Neural progenitor cell (in vitro differentiated cells): ENCODE measurements around the gene ATL3. TPM values are rescaled to one million over a fixed set of nuclear protein-coding genes. Genes with fewer than 3 reads are reported as not detected.

ENCODE experiments used
- DNase-seq: peaks from one replicate; pipeline ENCODE4 v3.0.0-alpha.2; 2016; ENCODE audit warnings: low spot score
- H2AFZ ChIP-seq: fragments of 200-600 bp; sonication (generic); replicated peaks from 2 replicates; pipeline ENCODE4 v1.6.1; 2016; ENCODE audit warnings: antibody characterized with exemption
- H3F3A ChIP-seq: fragments of 200-600 bp; sonication (generic); 2 replicates; pipeline ENCODE4 v1.6.1; 2016; ENCODE audit warnings: antibody characterized with exemption, low read depth
- H3K27ac ChIP-seq: fragments of 200-600 bp; sonication (generic); 2 replicates; pipeline ENCODE4 v1.5.1; 2016; ENCODE audit warnings: mild to moderate bottlenecking
- H3K27me3 ChIP-seq: fragments of 200-600 bp; sonication (generic); 2 replicates; pipeline ENCODE4 v1.6.1; 2016; ENCODE audit warnings: mild to moderate bottlenecking, moderate library complexity
- H3K36me3 ChIP-seq: fragments of 200-600 bp; sonication (generic); 2 replicates; pipeline ENCODE4 v1.5.1; 2016
- H3K4me1 ChIP-seq: fragments of 200-600 bp; sonication (generic); 2 replicates; pipeline ENCODE4 v1.6.1; 2016; ENCODE audit warnings: mixed run types
- H3K4me2 ChIP-seq: fragments of 200-600 bp; sonication (generic); 2 replicates; pipeline ENCODE4 v1.6.1; 2016
- H3K4me3 ChIP-seq: fragments of 200-600 bp; sonication (generic); 2 replicates; pipeline ENCODE4 v1.5.1; 2016
- H3K79me2 ChIP-seq: fragments of 200-600 bp; sonication (generic); 2 replicates; pipeline ENCODE4 v1.6.1; 2016; ENCODE audit warnings: low read depth
- H3K9ac ChIP-seq: fragments of 200-600 bp; sonication (generic); 2 replicates; pipeline ENCODE4 v1.6.1; 2016
- H3K9me3 ChIP-seq: fragments of 200-600 bp; sonication (generic); 2 replicates; pipeline ENCODE4 v1.5.1; 2016; ENCODE audit warnings: low read depth
- H4K20me1 ChIP-seq: fragments of 200-600 bp; sonication (generic); 2 replicates; pipeline ENCODE4 v1.6.1; 2016; ENCODE audit warnings: low read depth
- H3K27ac Mint-ChIP-seq: 3 replicates; pipeline ENCODE4 v1.8.0; 2021; ENCODE audit warnings: mixed read lengths
- H3K27me3 Mint-ChIP-seq: 2 replicates; pipeline ENCODE4 v1.8.0; 2022; ENCODE audit warnings: low read depth, mild to moderate bottlenecking, inconsistent platforms, moderate library complexity, mixed read lengths; ENCODE audit not compliant: insufficient read depth
- H3K36me3 Mint-ChIP-seq: 3 replicates; pipeline ENCODE4 v1.8.0; 2021; ENCODE audit warnings: mixed read lengths
- H3K4me1 Mint-ChIP-seq: 3 replicates; pipeline ENCODE4 v1.8.0; 2021; ENCODE audit warnings: mixed read lengths
- H3K4me3 Mint-ChIP-seq: 3 replicates; pipeline ENCODE4 v1.8.0; 2021; ENCODE audit warnings: mild to moderate bottlenecking, moderate library complexity, mixed read lengths
- H3K9me3 Mint-ChIP-seq: 3 replicates; pipeline ENCODE4 v1.8.0; 2020; ENCODE audit warnings: mixed read lengths
- EZH2 ChIP-seq: fragments of 200-600 bp; sonication (generic); IDR thresholded peaks from 2 replicates; pipeline ENCODE4 v1.6.1; 2017; ENCODE audit warnings: antibody characterized with exemption, mild to moderate bottlenecking, moderate library complexity
- EZH2phosphoT487 ChIP-seq: fragments of 200-600 bp; sonication (generic); IDR thresholded peaks from 2 replicates; pipeline ENCODE4 v1.6.1; 2017; ENCODE audit warnings: antibody characterized with exemption
- total RNA-seq: library from RNA; depleted of rRNA; stranded (reverse); fragments of >200 nt; gene quantifications from 2 replicates; pipeline ENCODE4 v1.2.3, GENCODE V29; 2015; ENCODE audit warnings: low replicate concordance
- TF ChIP-seq, protein P1 (sequence below): fragments of 200-600 bp; sonication (generic); IDR thresholded peaks from 2 replicates; pipeline ENCODE4 v1.5.1; 2017; ENCODE audit warnings: antibody characterized with exemption, mild to moderate bottlenecking

The ATL3 gene
- total RNA-seq, 1 donor from 2014 or later = 19.5 TPM

DNA sequence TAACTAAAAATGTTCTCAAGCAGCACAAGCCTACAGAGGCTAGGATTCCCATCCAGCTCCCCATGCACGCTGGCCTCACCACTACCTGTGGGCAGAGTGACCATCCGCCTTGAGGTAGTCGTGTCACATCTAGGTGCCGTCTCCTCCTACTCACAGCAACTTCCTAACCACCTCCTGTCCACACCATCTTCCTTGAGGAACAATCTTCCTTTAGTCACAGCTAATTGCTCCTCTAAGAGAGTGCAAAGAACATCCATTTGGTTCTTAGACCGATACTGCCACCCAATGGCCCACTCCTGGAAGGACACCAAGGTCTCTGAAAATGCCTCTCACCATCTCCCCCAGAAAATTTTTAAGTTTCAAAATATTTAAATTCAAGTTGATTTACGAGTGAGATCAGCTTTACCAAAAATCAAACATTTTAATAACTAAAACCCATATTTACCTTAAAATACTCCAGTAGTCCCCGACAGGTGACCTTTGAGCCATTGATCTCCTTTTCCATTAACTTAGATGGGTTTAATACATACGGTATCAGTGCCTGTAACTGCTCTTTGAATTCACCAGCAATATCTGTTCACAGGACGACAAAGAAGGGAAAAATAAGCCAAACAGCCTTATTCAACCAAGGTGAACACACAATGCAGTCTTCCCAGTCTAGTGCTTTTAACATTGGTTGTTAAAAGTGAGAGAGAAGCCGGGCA lies 35.3 kb downstream of the ATL3 start:
- Mint-ChIP-seq H3K9me3 (no peaks in the 10 kb centered on the region), H3K4me3 (no peak overlapping the region), H3K27ac (no peak overlapping the region), H3K36me3 (peaks cover 21% of the 10 kb centered on the region), H3K4me1 (no peaks in the 10 kb centered on the region), H3K27me3 (no peaks in the 10 kb centered on the region)
- Histone ChIP-seq H3K27me3 (no peaks in the 10 kb centered on the region), H3K79me2 (no peaks in the 10 kb centered on the region), H3K4me3 (no peak overlapping the region), H4K20me1 (no peaks in the 10 kb centered on the region), H2AFZ (no peak overlapping the region), H3K9me3 (no peaks in the 10 kb centered on the region), H3F3A (no peaks in the 10 kb centered on the region), H3K36me3 (peaks cover 2% of the 10 kb centered on the region), H3K27ac (no peak overlapping the region), H3K9ac (no peak overlapping the region), H3K4me2 (no peak overlapping the region), H3K4me1 (no peaks in the 10 kb centered on the region)
- DNase-seq = peak; percentile 83
- TF ChIP-seq, protein P1, sequence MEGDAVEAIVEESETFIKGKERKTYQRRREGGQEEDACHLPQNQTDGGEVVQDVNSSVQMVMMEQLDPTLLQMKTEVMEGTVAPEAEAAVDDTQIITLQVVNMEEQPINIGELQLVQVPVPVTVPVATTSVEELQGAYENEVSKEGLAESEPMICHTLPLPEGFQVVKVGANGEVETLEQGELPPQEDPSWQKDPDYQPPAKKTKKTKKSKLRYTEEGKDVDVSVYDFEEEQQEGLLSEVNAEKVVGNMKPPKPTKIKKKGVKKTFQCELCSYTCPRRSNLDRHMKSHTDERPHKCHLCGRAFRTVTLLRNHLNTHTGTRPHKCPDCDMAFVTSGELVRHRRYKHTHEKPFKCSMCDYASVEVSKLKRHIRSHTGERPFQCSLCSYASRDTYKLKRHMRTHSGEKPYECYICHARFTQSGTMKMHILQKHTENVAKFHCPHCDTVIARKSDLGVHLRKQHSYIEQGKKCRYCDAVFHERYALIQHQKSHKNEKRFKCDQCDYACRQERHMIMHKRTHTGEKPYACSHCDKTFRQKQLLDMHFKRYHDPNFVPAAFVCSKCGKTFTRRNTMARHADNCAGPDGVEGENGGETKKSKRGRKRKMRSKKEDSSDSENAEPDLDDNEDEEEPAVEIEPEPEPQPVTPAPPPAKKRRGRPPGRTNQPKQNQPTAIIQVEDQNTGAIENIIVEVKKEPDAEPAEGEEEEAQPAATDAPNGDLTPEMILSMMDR = peak; percentile 93
- no peak for TF ChIP-seq EZH2phosphoT487

DNA sequence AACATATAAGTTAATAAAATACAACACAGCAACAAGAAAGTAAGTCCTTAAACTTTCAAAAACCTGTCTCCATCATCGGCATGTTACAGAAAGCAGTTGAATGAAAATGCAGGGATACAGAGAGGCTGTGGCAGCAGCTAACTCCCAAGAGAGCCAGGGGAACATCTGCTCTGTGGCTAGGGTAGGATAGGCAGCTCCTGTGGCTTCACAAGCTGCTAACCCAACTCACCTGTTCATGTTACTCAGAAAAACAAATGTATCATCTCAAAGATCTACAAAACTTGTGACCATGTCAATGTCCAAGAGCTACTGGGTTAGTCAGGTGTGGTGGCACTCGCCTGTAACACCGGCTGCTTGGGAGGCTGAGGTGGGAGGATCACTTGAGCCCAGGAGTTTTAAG lies 41.8 kb downstream of the ATL3 start:
- Histone ChIP-seq H3K27me3 (no peaks in the 10 kb centered on the region), H3K9me3 (no peaks in the 10 kb centered on the region), H3K36me3 (no peaks in the 10 kb centered on the region), H3K27ac (no peak overlapping the region), H4K20me1 (no peaks in the 10 kb centered on the region), H3K4me3 (no peak overlapping the region), H3K79me2 (no peaks in the 10 kb centered on the region), H2AFZ (no peak overlapping the region), H3K4me2 (no peak overlapping the region), H3F3A (no peaks in the 10 kb centered on the region), H3K4me1 (no peaks in the 10 kb centered on the region), H3K9ac (no peak overlapping the region)
- H3K36me3 Mint-ChIP-seq = peaks cover 23% of the 10 kb centered on the region
- TF ChIP-seq, protein P1 = no peak
- H3K4me3 Mint-ChIP-seq = no peak overlapping the region
- H3K9me3 Mint-ChIP-seq = no peaks in the 10 kb centered on the region
- no peak for DNase-seq
- H3K4me1 Mint-ChIP-seq = no peaks in the 10 kb centered on the region
- H3K27ac Mint-ChIP-seq = no peak overlapping the region
- no peaks in the 10 kb centered on the region for H3K27me3 Mint-ChIP-seq

DNA sequence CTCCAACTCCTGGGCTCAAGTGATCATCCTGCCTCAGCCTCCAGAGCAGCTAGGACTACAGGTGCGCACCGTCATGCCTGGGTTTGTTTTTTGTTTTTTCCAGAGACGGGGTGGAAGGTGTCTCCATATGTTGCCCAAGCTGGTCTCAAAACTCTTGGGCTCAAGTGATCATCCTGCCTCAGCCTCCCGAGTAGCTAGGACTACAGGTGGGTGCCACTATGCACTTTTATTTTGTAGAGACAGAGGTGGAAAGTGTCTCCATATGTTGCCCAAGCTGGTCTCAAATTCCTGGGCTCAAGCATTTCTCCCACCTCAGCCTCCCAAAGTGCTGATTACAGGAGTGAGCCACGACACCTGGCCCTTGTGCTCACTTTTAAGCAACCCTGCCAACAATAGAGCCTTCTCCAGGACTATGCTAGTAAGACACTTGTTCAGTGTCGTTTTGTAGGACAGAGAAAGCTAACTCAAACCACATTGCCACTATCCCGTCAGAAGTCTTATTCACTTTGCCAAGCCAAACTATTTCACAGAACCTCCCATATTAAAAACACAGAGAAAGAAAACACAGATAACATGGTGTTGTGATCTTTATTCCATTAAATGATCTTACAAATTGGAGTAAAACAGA lies 47.5 kb downstream of the ATL3 start:
- H2AFZ ChIP-seq = no peak overlapping the region

More for the DNA sequence above, 47.5 kb downstream of the ATL3 start:
- H3K9me3 ChIP-seq = no peaks in the 10 kb centered on the region
- TF ChIP-seq EZH2phosphoT487 = no peak
- no peak for TF ChIP-seq EZH2
- TF ChIP-seq, protein P1 = no peak
- peaks cover 7% of the 10 kb centered on the region for H3K4me1 ChIP-seq
- no peaks in the 10 kb centered on the region for H4K20me1 ChIP-seq
- H3K9ac ChIP-seq = no peak overlapping the region
- peaks cover 8% of the 10 kb centered on the region for H3F3A ChIP-seq
- H3K36me3 ChIP-seq = no peaks in the 10 kb centered on the region
- H3K4me3 ChIP-seq = no peak overlapping the region
- DNase-seq = no peak
- no peak overlapping the region for H3K27ac ChIP-seq
- no peaks in the 10 kb centered on the region for H3K79me2 ChIP-seq
- Mint-ChIP-seq H3K9me3 (no peaks in the 10 kb centered on the region), H3K4me3 (no peak overlapping the region), H3K4me1 (no peaks in the 10 kb centered on the region), H3K27ac (no peak overlapping the region), H3K27me3 (no peaks in the 10 kb centered on the region), H3K36me3 (no peaks in the 10 kb centered on the region)
- no peaks in the 10 kb centered on the region for H3K27me3 ChIP-seq
- H3K4me2 ChIP-seq = no peak overlapping the region
